PC-9 (cell line): ENCODE results near the gene STAT4.

Experiments
- CTCF ChIP-seq: fragments of 200-600 bp; sonication (generic); conservative IDR thresholded peaks from 2 replicates; pipeline ENCODE4 v1.6.1; 2017; ENCODE audit warnings: mixed run types, antibody characterized with exemption, mild to moderate bottlenecking, moderate library complexity
- EZH2 ChIP-seq: fragments of 200-600 bp; sonication (generic); IDR thresholded peaks from 2 replicates; pipeline ENCODE4 v1.8.0; 2017; ENCODE audit warnings: antibody characterized with exemption, low read depth

- TF ChIP-seq CTCF (no peak), EZH2 (no peak)
These were observed 23.6 kb downstream of the STAT4 start for GRCh38 chr2:191127235-191127634.
